GM19238 (cell line): ENCODE measurements around the gene PSD2.

Experiments
- DNase-seq: peaks from one replicate; pipeline ENCODE4 v3.0.0; 2011; ENCODE audit warnings: low spot score; ENCODE audit not compliant: insufficient read length

PSD2 gene

DNA sequence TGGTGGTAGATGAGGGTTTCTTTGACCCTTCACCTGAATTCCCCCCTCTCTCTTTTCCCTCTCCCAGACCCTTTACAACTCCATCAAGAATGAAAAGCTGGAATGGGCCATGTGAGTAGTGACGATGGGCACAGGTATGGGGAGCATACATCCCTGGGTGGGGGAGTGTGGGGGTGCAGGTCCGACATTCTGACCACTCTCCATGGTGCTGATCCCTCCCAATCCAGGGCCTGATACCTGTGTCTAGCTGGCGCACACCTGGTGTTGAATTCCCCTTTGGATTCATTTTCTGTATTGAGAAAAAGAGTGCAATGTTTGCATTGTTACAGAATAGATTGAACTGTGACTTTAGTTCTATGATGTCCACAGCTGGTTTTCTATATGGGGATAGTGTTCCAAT, 40.0 kb downstream of the PSD2 start:
- DNase-seq: no peak

- DNase-seq: no peak
These were observed 41.0 kb downstream of the PSD2 start for GRCh38 chr5:139836469-139837208.

DNA sequence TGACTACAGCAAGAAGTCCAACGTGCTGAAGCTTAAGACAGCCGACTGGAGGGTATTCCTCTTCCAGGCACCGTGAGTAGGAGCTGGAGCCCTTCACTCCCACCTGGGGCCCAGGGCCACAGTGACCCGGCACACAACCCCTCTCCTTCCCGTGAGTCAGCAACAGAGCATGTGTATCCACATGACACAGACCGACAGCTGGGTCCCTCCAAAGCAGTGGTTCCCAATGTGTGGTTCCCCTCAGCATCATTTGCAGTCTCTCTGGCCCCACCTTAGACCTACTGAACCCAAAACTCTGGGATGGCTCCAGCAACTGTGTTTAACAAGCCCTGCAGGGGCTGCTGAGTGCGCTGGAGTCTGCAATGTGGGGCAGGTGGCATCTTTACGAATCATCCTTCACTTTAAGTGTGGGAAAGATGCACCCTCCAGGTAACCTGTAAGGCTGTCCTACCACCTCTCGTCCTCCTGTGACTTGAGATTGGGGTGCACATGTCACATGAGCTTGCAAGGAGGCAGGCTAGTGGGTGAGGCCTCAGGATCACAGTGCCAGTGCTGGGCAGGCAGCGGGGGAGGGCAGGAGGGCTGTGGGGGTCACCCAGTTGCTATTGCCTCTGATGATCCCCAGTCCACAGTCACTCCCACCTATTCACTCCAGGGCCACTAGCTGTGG, 42.2 kb downstream of the PSD2 start:
- no peak for DNase-seq

DNA sequence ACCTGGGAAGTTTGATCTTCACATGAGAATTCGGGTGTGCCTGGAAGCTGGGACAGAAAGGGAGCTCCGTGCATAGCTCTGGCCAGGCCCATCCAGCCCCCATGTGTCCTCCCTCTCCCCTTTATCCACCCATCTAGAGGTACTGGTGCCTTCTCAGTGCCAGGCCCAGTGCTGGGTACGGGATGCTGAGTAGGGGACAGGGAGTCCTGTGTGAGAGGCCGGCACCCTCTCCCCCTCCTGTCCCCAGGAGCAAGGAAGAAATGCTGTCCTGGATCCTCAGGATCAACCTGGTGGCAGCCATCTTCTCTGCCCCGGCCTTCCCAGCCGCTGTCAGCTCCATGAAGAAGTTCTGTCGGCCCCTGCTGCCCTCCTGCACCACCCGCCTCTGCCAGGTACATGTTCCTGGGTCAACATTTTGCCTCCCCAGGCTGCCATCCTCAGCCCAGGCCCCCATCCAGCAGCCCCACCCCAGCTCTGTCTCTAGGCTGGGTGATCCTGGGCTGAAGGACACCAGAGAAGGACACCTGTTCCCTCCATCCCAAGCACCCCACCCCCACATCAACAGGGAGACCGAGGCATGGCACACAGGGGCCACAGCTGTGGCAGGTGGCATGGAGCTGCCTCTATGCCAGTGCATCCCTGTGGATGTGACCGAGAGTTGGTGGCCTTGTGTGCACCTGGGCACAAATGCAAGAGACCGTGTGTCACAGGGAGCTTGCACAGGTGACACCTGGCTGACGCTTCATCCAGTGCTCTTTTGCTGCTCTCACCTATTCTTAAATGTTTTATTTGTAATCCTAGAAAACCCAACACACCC, 43.0 kb downstream of the PSD2 start:
- DNase-seq: no peak

- no peak for DNase-seq
These were observed 43.7 kb downstream of the PSD2 start for GRCh38 chr5:139839232-139839815.

DNA sequence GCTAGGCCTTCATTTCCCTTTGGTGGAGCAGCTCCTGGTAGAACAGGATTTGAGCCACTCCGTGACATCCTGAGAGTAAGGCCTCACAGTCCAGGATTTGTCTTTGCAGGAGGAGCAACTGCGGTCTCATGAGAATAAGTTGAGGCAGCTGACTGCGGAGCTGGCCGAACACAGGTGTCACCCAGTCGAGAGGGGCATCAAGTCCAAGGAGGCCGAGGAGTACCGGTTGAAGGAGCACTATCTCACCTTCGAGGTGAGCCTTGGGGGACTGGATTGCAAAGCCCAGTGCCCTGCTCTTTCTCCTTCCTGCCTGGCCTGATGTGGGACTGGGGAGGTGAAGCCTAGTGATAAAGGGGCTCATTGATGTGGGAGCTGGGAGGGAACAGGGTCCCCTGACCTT, 44.3 kb downstream of the PSD2 start:
- no peak for DNase-seq

DNA sequence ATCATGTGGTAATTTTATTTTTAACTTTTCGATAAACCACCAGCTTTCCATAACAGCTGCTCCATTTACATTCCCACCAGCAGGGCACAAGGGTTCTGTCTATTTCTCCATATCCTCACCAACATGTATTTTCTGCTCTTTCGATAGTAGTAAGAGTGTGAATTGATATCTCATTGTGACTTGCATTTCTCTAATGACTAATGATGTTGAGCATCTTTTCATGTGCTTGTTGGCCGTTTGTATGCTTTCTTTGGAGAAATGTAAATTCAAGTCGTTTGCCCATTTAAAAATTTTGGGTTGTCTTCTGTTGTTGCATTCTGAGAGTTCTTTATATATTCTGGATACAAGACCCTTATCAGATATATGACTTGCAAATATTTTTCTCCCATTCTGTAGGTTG, 45.9 kb downstream of the PSD2 start:
- no peak for DNase-seq

DNA sequence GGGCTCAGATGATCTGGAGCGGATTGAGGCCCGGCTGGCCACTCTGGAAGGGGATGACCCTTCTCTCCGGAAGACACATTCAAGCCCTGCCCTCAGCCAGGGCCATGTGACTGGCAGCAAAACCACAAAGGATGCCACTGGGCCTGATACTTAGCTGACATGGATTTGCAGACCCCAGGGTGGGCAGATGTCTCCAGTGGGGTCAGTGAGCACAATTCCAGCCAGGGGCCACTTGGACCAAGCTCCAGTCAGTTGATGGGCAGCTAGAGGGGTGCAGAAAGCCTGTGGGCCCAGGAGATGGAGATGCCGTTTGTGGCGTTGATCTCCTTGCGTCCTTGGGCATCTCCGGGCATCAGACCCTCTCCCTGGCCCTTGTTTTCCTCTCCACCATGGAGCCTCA, 46.7 kb downstream of the PSD2 start:
- DNase-seq: no peak

- DNase-seq: peak; percentile 44
These were observed 48.4 kb downstream of the PSD2 start for GRCh38 chr5:139843991-139844390.

GRCh38 chr5:139844472-139845145, 49.0 kb downstream of the PSD2 start:
- peak; percentile 77 for DNase-seq

DNA sequence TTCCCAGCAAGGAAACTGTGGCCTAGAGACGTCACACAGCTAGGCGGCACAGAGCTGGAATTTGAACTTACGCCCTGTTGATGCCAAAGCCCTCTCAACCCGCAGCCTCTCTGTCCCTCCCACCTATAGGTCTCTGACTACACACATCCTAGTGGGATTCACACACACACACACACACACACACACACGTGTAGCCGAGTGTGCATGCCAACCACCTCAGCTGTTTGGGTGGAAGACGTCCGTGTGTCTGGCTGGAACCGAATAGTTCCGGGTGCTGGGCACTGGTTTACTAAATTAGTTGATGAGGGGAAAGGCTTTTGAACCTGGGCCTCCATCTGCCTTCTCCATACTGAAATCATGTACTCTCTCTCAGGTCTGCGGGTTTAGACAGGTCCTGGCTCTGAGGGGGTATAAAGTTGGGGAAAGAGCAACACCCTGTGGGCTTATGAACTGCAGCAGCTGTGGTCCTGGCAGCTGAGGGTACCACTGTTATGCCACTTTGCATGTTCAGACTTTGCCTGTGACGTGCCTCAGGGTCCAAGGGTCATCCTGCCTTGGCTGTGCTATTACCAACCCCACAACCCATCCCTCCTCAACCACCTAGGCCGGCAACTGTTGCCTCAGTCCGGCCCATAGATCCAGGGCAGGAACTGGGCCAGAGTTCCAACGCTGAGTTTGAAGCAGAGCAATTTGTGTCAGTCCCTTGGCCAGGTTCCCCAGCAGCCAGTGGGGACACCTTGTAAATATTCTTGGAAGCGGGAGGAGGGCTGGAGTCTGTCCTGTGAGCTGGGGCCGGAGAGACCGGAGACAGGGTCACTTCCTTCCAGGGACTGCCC, 50.5 kb downstream of the PSD2 start:
- no peak for DNase-seq

DNA sequence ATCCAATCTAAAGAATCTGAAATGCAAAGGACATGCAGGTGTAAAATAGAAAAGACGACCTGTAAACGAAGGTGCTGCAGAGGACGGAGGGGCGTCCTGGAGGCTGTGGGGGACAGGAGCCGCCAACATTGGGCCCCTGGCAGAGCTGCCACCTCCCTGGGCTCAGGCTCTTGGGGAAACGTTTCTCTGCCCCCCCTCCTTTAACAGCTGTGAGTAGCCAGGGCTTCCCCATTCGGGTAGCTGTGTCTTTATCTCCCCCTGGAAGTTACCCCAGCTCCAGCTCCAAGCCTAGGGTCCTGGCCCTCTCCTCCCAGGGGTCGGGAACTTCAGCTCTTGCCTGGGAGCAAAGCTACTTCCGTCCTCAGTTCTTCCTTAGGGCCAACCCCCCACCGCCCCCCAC, 51.5 kb downstream of the PSD2 start:
- peak; percentile 19 for DNase-seq

DNA sequence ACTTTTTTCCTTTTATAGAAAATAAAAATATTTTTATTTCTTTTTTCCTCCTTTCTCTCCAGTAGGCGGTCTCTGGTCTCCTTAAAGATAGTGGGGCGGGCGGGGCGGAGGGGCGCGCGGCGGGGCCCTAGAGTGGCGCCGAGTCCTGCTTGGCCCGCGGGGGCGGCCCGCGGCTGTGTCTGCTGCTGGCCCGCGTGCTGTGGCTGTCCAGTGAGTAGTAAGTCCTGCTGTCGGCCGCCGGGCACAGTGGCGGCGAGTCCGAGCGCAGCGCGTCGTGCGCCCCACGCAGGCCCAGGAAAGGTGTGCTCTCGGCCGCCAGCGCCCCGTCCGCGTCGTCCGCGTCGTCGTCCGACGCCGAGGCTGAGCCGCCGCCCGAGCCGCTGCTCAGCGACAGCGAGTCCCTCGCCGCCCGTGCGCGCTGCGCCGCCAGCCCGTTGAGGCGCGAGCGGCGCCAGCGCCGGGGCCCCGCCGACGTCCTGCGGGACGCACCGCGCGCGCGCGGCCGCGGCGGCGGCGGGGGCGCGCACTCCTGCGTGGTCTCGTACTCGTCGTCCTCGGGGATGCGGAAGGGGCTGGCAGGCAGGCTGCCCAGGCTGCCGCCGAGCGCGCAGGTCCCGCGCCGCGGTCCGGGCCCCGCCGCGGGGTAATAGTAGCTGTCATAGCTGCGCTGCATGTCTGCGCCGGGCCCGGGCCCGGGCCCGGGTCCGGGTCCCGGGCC, 52.3 kb downstream of the PSD2 start:
- peak; percentile 79 for DNase-seq

- no peak for DNase-seq
These were observed 53.0 kb downstream of the PSD2 start for GRCh38 chr5:139848508-139849100.

- no peak for DNase-seq
These were observed 53.9 kb downstream of the PSD2 start for GRCh38 chr5:139849501-139849900.

- DNase-seq: no peak
These were observed 54.3 kb downstream of the PSD2 start for GRCh38 chr5:139849942-139850341.

DNA sequence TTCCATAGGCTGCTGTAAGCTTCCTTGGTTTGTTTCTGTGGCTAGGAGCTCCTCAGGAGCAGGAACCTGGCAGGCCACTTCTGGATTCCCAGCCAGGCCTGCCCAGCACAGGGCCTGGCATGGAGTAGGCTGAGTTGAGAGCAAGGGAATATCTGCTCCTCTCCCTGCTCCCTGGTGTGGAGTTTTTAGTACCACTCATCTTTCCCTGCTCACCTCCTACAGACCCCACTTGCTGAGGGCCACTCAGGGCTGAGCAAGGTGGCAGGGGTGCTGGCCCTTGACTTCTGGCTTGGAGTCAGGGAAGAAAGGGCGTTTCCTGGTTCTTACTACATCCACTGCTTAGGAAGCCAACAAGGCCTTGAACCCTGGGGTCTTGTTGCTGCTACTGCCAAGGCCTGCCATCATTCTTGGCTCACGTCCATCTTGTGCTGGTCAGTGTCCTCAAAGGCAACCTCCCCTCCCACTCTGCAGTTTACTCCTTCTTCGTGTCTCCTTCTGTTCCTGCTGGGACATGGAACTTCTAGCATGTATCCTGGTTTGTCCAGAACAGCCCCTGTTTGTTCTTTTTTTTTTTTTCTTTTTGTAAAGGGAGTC, 54.9 kb downstream of the PSD2 start:
- no peak for DNase-seq

DNA sequence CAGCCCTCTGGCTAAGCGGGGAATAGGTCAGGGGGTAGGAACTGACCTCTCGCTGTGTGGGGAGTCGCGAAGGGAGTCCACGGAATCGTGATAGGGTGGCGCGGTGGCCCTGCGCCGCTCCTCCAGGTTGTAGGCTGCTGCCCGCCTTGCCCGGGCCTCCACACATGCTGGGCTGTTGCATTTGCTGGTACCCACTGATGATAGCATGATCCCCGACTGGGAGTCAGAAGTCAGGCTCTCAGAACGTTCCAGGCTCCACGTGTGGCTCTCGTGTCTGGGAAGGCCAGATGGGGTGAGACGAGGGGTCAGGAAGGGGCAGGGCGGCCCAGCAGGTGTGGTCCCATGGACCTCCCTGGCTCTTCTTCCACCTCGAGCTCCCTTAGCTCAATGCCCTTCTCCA, 56.0 kb downstream of the PSD2 start:
- DNase-seq: no peak

DNA sequence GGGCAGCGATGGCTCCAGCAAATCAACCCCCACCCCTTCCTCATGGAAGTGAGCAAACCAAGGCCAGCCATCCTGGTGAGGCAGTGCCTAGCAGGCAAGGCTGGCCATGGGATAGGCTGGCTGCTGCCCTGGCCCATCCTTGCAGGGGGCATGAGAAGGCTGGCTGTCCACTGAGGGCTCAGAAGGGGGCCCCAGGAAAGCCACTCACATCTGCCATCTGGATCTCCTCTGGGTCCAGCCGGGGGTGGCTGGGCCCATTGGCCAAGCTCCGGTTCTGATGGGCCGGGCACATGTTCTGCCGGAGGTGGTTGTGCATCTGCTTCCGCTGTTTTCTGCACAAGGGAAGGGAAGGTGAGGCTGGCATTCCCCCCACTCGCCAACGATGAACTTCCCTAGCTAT, 57.1 kb downstream of the PSD2 start:
- no peak for DNase-seq
